ENCODE results near the gene CUEDC2.

The CUEDC2 gene

GRCh38 chr10:102421757-102422512, 10.4 kb downstream of the CUEDC2 start:
- Mint-ChIP-seq H3K9me3 (no peaks in the 10 kb centered on the region), H3K36me3 (no peaks in the 10 kb centered on the region), H3K27me3 (peaks cover 9% of the 10 kb centered on the region)

GRCh38 chr10:102421507-102421756, 10.9 kb downstream of the CUEDC2 start:
- Mint-ChIP-seq H3K36me3 (no peaks in the 10 kb centered on the region), H3K4me1 (peaks cover 32% of the 10 kb centered on the region), H3K4me3 (peak overlapping the region; percentile 97), H3K27ac (no peak overlapping the region), H3K9me3 (no peaks in the 10 kb centered on the region), H3K27me3 (peaks cover 9% of the 10 kb centered on the region)

More at GRCh38 chr10:102421757-102422512, 10.4 kb downstream of the CUEDC2 start:
- peaks cover 35% of the 10 kb centered on the region for H3K4me1 Mint-ChIP-seq
- H3K27ac Mint-ChIP-seq = peak overlapping the region; percentile 55
- H3K4me3 Mint-ChIP-seq = peak overlapping the region; percentile 97

GRCh38 chr10:102420714-102421506, 11.5 kb downstream of the CUEDC2 start, which contains the start of gene FBXL15:
FBXL15 (plus strand) TSS chr10:102420836; CDS start chr10:102421130, 294 bp downstream.
- Mint-ChIP-seq H3K27ac (peak within 1 kb of the TSS; percentile 98), H3K36me3 (no peaks in the 10 kb centered on the region), H3K4me3 (peak within 1 kb of the TSS; percentile 97), H3K4me1 (peaks cover 27% of the 10 kb centered on the region), H3K9me3 (no peaks in the 10 kb centered on the region), H3K27me3 (peaks cover 13% of the 10 kb centered on the region)

GRCh38 chr10:102420181-102420713, 12.1 kb downstream of the CUEDC2 start:
- Mint-ChIP-seq H3K27ac (peak overlapping the region; percentile 98), H3K4me1 (peaks cover 26% of the 10 kb centered on the region), H3K27me3 (peaks cover 16% of the 10 kb centered on the region), H3K4me3 (peak overlapping the region; percentile 97), H3K36me3 (no peaks in the 10 kb centered on the region), H3K9me3 (no peaks in the 10 kb centered on the region)

GRCh38 chr10:102419269-102420180, 12.8 kb downstream of the CUEDC2 start:
- Mint-ChIP-seq H3K27ac (no peak overlapping the region), H3K4me1 (peaks cover 26% of the 10 kb centered on the region), H3K27me3 (peaks cover 16% of the 10 kb centered on the region), H3K4me3 (peak overlapping the region; percentile 97), H3K36me3 (no peaks in the 10 kb centered on the region), H3K9me3 (no peaks in the 10 kb centered on the region)

GRCh38 chr10:102418622-102419268, 13.6 kb downstream of the CUEDC2 start, which contains the start of gene PSD:
PSD (minus strand) TSS chr10:102418785; CDS start chr10:102417038, 1,747 bp downstream.
- Mint-ChIP-seq H3K27me3 (peaks cover 16% of the 10 kb centered on the region), H3K4me3 (peak within 1 kb of the TSS; percentile 97), H3K9me3 (no peaks in the 10 kb centered on the region), H3K36me3 (no peaks in the 10 kb centered on the region), H3K27ac (no peak within 1 kb of the TSS), H3K4me1 (peaks cover 26% of the 10 kb centered on the region)

- H3K27ac Mint-ChIP-seq = no peak overlapping the region
- no peak overlapping the region for H3K4me3 Mint-ChIP-seq
Observed at GRCh38 chr10:102416695-102417094, 15.7 kb downstream of the CUEDC2 start.

GRCh38 chr10:102416283-102416682, 16.1 kb downstream of the CUEDC2 start:
- H3K9me3 Mint-ChIP-seq = no peaks in the 10 kb centered on the region
- no peak overlapping the region for H3K27ac Mint-ChIP-seq
- H3K27me3 Mint-ChIP-seq = peaks cover 16% of the 10 kb centered on the region
- no peaks in the 10 kb centered on the region for H3K36me3 Mint-ChIP-seq
- H3K4me3 Mint-ChIP-seq = no peak overlapping the region
- peaks cover 37% of the 10 kb centered on the region for H3K4me1 Mint-ChIP-seq

More at GRCh38 chr10:102416695-102417094, 15.7 kb downstream of the CUEDC2 start:
- H3K36me3 Mint-ChIP-seq = no peaks in the 10 kb centered on the region
- peaks cover 16% of the 10 kb centered on the region for H3K27me3 Mint-ChIP-seq
- H3K4me1 Mint-ChIP-seq = peaks cover 33% of the 10 kb centered on the region
- no peaks in the 10 kb centered on the region for H3K9me3 Mint-ChIP-seq

GRCh38 chr10:102414749-102415148, 17.6 kb downstream of the CUEDC2 start:
- no peak overlapping the region for H3K4me3 Mint-ChIP-seq
- H3K4me1 Mint-ChIP-seq = peaks cover 35% of the 10 kb centered on the region
- H3K36me3 Mint-ChIP-seq = no peaks in the 10 kb centered on the region
- peaks cover 16% of the 10 kb centered on the region for H3K27me3 Mint-ChIP-seq
- no peak overlapping the region for H3K27ac Mint-ChIP-seq
- no peaks in the 10 kb centered on the region for H3K9me3 Mint-ChIP-seq

GRCh38 chr10:102413806-102414561, 18.4 kb downstream of the CUEDC2 start:
- no peak overlapping the region for H3K4me3 Mint-ChIP-seq
- peaks cover 32% of the 10 kb centered on the region for H3K4me1 Mint-ChIP-seq
- no peaks in the 10 kb centered on the region for H3K9me3 Mint-ChIP-seq
- H3K27me3 Mint-ChIP-seq = peaks cover 16% of the 10 kb centered on the region
- no peak overlapping the region for H3K27ac Mint-ChIP-seq
- H3K36me3 Mint-ChIP-seq = no peaks in the 10 kb centered on the region

- no peak overlapping the region for H3K27ac Mint-ChIP-seq
- H3K4me3 Mint-ChIP-seq = no peak overlapping the region
- no peaks in the 10 kb centered on the region for H3K9me3 Mint-ChIP-seq
- H3K4me1 Mint-ChIP-seq = peaks cover 35% of the 10 kb centered on the region
- H3K27me3 Mint-ChIP-seq = peaks cover 15% of the 10 kb centered on the region
- H3K36me3 Mint-ChIP-seq = no peaks in the 10 kb centered on the region
Observed at GRCh38 chr10:102413053-102413705, 19.2 kb downstream of the CUEDC2 start.

GRCh38 chr10:102412293-102412692, 20.1 kb downstream of the CUEDC2 start:
- Mint-ChIP-seq H3K4me1 (peaks cover 44% of the 10 kb centered on the region), H3K36me3 (no peaks in the 10 kb centered on the region), H3K4me3 (no peak overlapping the region), H3K9me3 (no peaks in the 10 kb centered on the region), H3K27ac (no peak overlapping the region), H3K27me3 (peaks cover 10% of the 10 kb centered on the region)

- Mint-ChIP-seq H3K9me3 (no peaks in the 10 kb centered on the region), H3K4me3 (peak overlapping the region; percentile 71), H3K4me1 (peaks cover 47% of the 10 kb centered on the region), H3K27ac (peak overlapping the region; percentile 42), H3K27me3 (peaks cover 7% of the 10 kb centered on the region), H3K36me3 (no peaks in the 10 kb centered on the region)
Observed at GRCh38 chr10:102411341-102412255, 20.8 kb downstream of the CUEDC2 start.

Data from activated naive CD4-positive, alpha-beta T cell treated with anti-CD3 and anti-CD28 coated beads, Interleukin-2, amount 50 U/mL, for 24 hours (primary cell).